Muscle of back (tissue), 11 donors: ENCODE data around the gene S100A6. TPM values are rescaled to one million over a fixed set of nuclear protein-coding genes. Genes with fewer than 3 reads are reported as not detected.
"Not testable (repeated sequence)": the region's sequence is repeated elsewhere in the genome, so short reads cannot be mapped to it uniquely, and the experiment has no call there.

ENCODE experiments used
- DNase-seq, 3 donors: peaks; one replicate each; pipeline versions ENCODE4 v3.0.0 to v3.0.0-alpha.2; 2013
- polyA plus RNA-seq, 10 donors: library from polyadenylated mRNA; unstranded; fragments of 120-200 nt; gene quantifications; one replicate each; pipeline ENCODE4 v1.2.1, GENCODE V29; 2013; ENCODE audit not compliant: insufficient read length in 10 of 10

Gene S100A6
- polyA plus RNA-seq, 10 donors: 159 to 322 (median 210) TPM

DNA sequence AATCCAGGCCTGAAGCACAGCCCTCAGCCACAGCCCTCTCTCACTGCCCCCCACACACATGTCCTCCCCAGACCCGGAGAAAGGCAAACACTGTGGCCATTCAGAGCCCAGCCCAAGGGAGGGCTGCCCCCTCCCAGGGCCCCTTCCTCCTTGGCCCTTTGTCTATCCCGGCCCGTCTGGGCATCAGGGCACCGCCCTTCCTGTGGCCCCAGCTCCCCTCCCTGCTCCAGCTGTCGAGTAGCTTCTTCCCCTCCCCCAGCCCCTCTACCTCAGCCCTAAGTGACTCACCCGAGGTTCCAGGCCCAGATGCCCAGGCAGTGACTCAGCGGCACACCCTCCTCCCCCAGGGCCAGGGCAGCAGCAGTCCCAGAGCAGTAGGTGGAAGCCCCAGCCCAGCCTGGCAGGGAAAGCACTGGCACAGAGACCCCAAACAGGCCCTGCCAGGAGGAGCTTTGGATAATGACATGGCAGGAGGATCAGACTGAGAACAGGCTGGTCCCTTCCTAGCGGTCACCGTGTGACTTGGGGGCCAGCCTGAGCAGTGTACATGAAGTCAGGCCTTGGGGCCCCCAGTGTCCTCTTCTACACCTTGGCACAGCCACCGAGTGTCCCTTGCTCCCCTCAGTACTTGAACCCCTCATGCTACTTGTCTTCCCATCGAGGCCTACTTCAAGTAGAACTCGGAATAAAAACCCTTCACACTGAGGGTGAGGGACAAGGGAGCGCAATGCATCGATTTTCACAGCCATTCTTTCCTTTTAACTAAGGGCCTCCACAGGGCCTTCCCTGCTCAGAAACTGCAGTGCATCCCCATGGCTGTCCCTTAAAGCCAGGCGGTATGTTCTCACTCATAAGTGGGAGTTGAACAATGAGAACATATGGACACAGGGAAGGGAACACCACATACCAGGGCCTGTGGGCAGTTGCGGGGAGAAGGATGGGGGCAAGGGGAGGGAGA is 30.9 kb upstream of the S100A6 start:
- DNase-seq: peak; percentile 80 to 96 (median 90)

DNA sequence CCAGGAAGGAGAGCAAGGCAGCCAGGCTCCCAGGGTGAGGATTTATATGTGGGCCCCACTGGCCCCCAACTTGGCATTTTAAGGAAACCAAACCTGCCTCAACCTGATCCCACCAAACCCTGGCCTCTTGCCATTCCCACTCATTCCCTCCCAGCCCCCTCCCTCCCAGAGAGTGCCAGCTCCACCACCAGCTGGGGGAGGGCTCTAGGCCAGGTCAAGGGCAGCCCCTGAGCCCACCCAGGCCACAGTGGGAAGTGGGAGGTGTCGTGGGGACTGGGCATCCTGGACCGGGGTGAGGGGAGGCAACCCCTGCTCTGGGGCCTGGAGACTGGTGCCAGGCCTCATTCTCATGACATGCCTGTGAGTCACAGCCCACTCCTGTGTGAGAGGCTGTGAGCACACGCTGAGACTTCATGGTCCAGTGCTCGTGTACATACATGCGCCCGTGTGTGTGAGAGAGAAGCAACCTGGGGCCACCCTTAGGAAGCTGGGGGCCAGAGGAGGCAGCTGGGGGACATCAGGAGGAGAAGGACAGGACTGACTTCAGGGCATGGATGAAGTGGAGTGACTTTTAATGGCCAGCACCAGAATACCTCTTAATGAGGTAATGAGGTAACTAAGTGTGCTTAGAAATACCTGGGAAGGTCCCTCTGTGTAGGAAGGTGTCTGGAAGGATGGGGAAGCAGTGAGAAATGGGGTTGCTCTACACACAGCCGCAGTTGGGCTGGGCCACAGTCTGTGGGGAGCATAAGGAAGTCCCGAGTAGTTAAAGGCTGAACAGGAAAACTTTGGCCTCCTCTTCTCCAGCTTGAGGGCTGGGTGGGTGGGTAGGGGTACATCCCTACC is 30.0 kb upstream of the S100A6 start, which contains the start of gene S100A2:
Gene S100A2, minus strand, starts transcription at position 316 of the 846 bp plus-strand sequence. CDS start 1,967 bp downstream, outside the sequence.
- DNase-seq: peak in 2 of 3 donors; percentile 48 to 76

DNA sequence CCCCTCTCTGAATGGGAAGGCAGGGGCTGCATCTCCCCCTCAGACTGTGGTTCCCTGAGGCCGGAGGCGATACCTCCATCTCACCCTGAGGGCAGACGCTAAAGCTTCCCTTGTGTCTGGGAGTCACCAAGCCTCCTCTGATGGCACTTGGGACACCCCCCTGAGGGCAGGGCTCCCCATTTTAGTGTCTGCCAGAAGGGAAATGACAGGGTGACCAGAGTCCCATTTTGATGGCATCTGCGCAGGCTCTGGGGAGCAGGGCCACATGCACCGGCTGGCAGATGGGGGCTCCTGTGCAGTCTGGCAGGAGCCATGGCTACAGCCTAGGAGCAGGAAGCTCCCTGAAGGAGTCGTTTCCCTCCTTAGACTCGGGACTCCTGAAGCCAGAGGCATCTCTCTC is 28.2 kb upstream of the S100A6 start:
- no peak for DNase-seq

DNA sequence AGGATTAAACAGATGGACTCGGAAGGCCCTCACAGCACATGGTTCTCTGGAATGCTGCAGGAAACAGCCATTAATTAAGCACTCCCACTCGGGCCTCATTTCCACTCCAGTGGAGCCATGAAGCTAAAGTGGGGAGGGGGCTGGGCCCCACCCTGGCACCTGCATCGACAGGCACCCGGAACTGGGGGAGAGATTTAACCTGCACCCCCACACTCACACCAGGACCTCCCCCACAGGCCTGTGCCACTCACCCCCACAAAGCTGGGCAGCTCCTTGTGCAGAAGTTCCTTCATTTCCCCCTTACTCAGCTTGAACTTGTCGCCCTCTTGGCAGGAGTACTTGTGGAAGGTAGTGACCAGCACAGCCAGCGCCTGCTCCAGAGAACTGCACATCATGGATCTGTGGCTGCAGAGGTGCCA is 27.7 kb upstream of the S100A6 start:
- DNase-seq: no peak

DNA sequence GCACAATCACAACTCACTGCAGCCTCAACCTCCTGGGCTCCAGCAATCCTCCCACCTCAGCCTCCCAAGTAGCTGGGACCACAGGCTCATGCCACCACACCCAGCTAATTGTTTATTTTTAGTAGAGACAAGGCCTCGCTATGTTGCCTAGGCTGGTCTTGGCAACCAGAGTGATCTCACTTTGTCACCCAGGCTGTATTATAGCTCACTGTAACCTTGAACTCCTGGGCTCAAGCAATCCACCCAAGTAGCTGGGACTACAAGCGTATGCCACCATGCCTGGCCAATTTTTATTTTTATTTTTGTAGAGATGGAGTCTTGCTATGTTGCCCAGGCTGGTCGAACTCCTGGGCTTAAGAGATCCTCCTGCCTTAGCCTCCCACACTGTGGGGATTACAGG is 26.2 kb upstream of the S100A6 start:
- DNase-seq: not testable (repeated sequence)

DNA sequence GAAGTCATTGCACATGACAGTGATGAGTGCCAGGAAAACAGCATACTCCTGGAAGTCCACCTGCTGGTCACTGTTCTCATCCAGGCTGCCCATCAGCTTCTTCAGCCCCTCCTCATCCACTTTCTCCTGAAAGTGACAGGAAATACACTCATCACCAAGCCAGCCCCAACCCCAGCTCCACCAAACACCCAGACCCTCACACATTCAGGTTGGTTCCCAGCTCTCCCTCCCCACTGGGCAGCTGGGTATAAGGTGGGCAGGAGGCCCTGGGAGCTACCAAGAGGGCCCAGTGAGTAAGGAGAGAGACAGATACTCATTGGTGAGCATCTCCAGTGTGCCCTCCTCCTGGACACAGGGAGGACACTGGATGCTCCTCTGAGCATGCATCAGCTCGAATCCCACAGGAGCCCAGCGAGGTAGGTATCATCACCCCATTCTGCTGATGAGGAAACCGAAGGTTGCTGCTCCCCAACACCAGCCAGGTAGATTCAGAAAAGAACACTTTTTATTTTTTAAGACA is 25.7 kb upstream of the S100A6 start:
- no peak for DNase-seq

DNA sequence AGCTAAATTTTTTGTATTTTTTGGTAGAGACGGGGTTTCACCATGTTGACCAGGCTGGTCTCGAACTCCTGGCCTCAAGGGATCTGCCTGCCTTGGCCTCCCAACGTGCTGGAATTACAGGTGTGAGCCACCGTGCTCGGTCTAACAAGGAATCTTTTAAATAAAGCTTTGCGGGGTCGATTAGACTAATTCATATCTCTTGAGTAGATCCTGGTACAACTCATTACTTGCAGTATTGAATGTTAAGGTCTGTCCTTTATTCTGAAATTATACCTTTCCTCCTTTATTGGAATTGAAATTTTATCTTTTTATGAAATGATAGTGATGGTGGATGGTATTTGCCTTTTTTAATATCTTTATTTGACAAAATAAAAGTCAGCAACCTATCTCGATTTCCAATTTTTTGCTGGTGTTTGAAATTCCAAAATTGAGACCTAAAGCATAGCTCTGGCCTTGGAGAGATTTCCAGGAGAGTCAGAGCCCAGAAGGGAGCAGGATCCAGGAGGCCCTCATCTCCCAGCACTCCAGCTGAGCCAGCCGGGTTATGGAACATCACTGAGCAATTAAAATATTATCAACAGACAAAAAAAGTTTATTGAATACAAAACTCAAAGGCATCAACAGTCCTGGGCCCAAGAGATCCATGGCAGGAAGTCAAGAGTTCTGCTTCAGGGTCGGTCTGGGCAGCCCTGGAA is 25.1 kb upstream of the S100A6 start:
- no peak for DNase-seq

DNA sequence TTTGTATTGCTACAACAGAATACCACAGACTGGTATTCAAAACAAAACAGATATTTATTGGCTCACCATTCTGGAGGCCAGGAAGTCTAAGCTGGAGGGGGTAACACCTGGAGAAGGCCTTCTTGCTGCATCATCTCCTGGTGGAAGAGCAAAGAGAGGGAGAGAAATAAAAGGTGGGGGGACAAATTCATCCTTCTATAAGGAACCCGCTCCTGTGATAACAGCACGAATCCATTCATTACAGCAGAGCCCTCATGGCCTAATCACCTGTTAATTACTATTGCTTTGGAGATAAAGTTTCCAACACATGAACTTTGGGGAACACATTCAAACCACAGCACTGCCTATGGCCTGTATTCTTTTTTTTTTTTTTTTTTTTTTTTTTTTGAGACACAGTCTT is 24.4 kb upstream of the S100A6 start:
- no peak for DNase-seq

DNA sequence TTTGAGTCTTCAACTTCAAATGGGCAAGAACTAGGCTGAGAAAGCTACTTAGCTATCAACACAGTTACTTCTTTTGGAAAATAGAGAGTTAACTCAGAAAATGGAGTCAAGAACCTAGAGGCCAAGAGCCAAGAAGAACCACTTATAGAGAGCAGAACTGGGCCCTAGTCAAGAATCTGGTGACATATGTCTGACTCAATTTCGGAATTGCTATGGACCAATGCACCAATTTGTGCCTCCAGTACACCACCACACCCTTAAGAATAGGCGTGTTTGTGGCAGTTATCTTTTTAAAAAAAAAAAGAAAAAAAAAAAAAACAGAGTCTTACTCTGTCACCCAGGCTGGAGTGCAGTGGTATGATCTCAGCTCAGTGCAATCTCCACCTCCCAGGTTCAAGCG is 22.1 kb upstream of the S100A6 start:
- no peak for DNase-seq

DNA sequence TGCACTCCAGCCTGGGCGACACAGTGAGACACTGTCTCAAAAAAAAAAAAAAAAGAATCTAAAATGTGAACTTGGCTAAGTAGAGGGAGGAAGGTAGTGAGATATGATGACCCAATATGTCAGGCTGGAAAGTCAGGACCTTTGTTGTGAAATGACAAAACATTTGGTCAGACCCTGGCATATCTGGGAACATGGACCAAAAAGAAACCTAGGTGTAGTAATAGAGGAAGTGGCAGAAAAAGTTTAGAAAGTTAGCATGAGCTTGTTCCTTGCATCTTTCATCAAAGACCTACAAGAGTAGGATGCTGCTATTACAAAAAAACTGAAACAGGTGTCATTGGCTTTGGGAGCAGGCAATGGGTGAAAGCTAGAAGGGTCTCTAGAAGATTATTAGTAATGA is 20.6 kb upstream of the S100A6 start:
- DNase-seq: no peak

DNA sequence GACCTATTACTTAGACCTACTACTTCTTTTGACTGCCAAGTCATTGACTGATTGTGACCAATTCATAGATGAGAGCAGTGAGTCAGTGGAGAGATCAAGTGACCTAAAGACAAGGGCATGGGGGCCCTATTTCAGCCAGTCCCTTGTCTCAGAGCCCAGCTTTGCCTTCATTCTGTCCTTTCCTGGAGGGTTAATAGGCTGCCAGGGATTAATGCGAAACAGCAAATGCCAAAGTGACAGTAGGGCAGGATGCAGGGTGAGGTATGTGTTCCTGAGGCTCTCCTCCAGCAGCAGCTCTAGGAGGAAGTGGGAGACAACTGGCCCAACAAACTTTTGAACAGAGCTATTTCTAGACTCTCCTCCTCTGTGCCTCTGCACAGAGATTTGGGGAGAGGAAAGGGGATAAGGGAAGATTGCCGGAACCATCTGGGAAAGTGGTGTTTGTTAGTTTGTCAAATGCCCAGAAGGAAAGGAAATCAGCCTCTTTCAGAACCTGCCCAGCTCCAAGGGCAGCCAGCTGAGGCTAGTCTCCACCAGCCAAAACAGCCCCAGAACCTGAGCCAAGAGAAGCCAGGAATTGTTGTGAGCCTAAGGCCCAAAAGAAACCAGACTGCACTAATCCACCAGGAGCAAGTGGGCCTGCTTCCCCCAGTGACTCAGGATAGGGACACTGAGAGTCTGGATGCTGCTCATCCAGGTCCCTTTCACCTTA is 18.2 kb upstream of the S100A6 start:
- peak in 1 of 3 donors; percentile 61 for DNase-seq

DNA sequence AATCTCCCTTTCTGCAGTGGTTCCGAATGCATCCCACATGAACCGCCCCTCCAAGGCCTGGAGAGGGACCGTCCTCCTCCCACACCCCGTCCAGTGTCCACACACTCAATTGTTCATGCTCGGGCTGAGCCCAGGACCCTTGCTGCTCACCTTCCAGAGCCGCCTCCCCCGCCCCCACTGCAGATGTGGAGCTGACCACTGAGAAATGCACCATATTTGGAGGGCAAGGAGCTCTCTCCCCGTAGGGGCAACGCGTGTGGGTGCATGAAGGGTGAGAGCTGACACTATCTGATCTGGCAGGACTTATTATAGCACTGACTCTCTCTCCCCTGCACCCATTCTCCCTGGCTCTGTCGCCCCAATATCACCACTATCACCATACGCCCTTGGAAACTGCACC is 17.3 kb upstream of the S100A6 start:
- no peak for DNase-seq

DNA sequence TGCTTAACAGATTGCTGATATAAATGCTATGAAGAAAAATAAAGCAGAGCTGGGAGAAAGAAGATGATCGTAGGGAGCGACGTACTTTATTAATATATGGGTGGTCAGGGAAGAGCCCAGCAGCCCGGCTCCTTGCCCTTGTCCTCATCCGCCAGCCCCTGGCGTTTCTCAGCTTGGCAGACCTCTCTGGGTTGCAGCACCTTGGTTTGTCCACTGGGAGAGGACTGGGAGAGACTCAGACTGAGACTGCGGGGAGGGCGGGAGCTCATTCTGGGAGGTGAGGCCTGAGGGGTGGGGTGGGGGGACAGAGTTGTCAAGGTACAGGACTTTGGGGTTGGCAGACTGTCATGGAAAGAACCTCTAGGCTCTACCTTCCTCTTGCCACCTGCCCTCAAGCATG is 16.5 kb upstream of the S100A6 start:
- DNase-seq: no peak

DNA sequence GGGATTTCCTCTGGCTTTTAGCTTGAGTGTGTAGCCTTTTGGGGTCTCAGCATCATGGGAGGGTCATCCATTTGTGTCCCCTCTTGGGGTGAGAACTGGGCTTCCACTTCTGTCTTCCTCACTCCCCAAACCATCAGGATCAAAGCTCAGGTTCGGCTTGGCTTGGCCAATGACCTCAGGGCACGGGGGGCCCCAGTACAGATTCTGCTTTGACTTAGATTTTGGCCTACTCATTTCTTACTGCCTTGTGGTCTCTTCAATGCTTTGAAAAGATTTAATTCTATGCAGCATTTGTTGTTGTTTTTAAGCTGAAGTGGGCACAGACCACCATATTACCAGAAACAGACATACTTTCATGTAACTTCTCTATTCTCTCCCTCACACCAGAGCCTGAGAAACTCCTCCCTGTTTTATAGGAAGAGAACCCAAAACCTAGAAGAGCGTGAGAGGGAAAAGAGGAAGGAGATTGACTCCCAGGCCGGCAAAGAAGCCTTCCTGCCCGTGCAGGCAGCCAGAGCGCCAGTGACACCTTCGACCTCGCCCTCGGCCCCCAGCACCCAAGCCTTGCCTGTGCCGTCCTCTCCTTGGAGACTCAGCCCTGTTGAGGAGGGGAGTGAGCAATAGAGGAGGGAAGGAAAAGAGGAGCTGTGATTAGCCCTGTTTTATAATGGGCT is 15.2 kb upstream of the S100A6 start:
- DNase-seq: no peak

DNA sequence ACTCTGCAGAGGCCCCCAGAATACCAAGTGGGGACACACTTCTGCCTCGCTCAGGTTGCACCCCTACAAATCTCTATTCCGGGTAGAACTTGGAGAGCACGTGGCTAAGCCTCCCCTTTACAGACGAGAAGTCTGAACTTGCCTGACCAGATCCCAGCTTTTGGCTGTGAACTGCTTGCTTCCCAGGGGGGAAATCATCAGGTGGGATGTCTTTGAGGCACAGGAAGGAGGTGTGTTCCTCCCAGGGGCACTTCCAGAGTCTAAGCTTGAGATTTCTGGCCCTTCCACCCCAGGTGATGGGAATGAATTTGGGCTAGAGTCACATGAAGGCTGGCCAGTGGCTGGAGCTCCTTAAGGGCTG is 14.6 kb upstream of the S100A6 start:
- no peak for DNase-seq

DNA sequence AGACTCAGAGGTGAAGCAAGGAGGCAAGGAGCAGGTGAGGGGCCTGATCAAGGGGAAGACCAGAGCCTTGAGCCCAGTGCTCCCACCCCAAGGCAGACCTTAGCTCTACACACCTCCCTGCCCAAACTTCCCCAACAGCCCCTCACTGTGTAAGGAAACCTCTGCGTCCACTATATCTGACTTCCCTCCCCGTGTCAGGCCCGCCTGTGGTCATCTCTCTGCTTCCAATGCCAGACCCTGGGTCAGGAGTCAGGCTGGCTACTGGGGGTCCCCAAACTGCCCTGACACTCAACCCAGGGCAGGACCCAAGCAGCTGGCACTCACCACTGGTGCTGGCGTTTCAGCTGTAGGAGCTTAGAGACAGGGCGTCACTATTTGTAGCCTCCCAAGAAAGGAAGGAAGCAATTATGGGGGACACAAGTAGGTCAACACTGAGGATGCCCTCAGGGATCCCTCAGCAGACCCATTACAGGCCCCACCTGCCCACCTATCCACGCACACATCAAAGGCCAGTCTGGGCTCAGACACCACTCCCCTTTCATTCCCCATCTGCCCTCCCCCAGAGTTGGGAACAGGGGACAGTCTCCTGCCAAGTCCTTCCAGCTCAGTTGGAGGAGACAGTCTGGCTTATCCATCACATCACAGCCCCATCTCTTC is 14.1 kb upstream of the S100A6 start:
- no peak for DNase-seq

DNA sequence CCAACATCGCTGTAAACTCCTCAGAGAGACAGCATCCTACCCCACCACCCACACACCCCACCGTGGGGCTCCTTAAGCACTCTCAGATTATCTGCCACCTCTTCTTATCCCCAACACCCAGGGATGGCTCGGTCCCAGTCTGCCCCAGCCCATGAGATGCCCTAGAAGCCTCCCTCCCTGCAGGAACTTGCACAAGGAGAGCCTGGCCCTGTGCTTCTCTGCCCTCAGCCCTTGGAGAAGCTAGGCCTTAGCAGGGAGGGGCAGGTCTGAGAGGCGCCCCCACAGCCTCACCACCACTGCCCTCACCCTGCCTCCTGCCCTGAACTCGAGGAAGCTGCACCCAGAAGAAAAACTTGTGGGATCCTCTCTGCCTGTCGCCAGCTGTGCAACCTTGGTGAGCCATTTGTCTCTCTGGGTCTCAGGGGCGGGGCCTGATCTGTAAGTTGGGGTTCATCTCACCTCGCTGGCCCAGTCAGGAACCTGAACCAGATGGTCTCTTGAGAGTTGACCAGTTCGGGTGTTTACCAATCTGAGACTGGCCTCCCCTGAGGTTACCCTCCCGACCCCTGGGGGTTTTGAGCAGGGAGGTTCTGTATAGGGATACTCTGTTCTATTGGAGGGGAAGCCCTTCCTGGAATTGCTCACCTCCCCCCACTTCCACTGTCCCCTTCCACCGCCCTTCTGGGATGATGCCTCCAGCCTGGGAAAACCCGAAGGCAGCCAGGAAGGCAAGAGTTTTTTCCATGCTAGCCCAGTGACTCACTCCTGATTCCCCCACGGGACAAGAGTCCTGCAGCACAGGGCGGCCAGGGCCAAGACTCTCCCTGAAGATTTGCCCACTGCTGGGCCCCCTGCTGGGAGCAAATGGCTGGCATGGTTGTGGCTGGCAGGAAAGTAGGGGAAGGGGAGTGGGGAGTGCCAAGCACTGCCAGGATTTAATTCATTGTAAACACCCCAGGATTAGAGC is 13.2 kb upstream of the S100A6 start, which contains the start of gene S100A3:
Gene S100A3, minus strand, starts transcription at position 537 of the 967 bp plus-strand sequence. CDS start 773 bp downstream, outside the sequence.
- peak in 1 of 3 donors; percentile 81 for DNase-seq
